Vagina (tissue), 2 donors: Measurements from ENCODE around the gene GRM7.

Source experiments
- POLR2A ChIP-seq, 2 donors: fragments of 450-650 bp; IDR thresholded peaks; one replicate each; pipeline ENCODE4 v1.6.1; 2017; ENCODE audit warnings: antibody characterized with exemption in 2 of 2, mild to moderate bottlenecking in 2 of 2, moderate library complexity in 2 of 2
- POLR2AphosphoS5 ChIP-seq, 2 donors: sonication (generic); formaldehyde crosslinking; IDR thresholded peaks; one replicate each; pipeline ENCODE4 v1.9.0; 2017; ENCODE audit warnings: antibody characterized with exemption in 2 of 2, mild to moderate bottlenecking in 2 of 2, low read depth in 1 of 2; ENCODE audit not compliant: insufficient read depth in 1 of 2

GRCh38 chr3:7001370-7001769 is 140.5 kb downstream of the GRM7 start:
- TF ChIP-seq POLR2A (IDR thresholded peaks at IDR 0.05) = no peak
- TF ChIP-seq POLR2AphosphoS5 (IDR thresholded peaks at IDR 0.05; ENCODE audit: insufficient read depth in 1 of 2, low read depth in 1 of 2) = no peak
